Mesenchymal stem cell (in vitro differentiated cells and primary cell): ENCODE measurements around the gene FOLR1.

Source experiments
- DNase-seq: peaks from one replicate; pipeline ENCODE4 v3.0.0-alpha.2; 2013
- H2AFZ ChIP-seq: one replicate; pipeline ENCODE4 v1.6.1; 2013; ENCODE audit warnings: low read depth, mild to moderate bottlenecking, control low read depth, inconsistent platforms, low read length, moderate library complexity
- H2AK5ac ChIP-seq: 2 replicates; pipeline ENCODE4 v1.6.1; 2013; ENCODE audit warnings: low read length, moderate library complexity, mild to moderate bottlenecking, inconsistent platforms; ENCODE audit not compliant: severe bottlenecking
- H2BK120ac ChIP-seq: one replicate; pipeline ENCODE4 v1.6.1; 2013; ENCODE audit warnings: low read depth, mild to moderate bottlenecking, inconsistent platforms, low read length, moderate library complexity
- H2BK12ac ChIP-seq, 2 experiments: one replicate each; pipeline ENCODE4 v1.6.1; 2013; ENCODE audit warnings: inconsistent platforms in 2 of 2, low read length in 2 of 2, mild to moderate bottlenecking in 2 of 2, moderate library complexity in 2 of 2, control low read depth in 1 of 2
- H2BK15ac ChIP-seq: one replicate; pipeline ENCODE4 v1.6.1; 2013; ENCODE audit warnings: mild to moderate bottlenecking, low read depth, inconsistent platforms; ENCODE audit not compliant: poor library complexity, severe bottlenecking
- H2BK5ac ChIP-seq: 2 replicates; pipeline ENCODE4 v1.6.1; 2013; ENCODE audit warnings: low read depth, mild to moderate bottlenecking, low read length, control low read depth, inconsistent platforms; ENCODE audit not compliant: poor library complexity, severe bottlenecking
- H3K14ac ChIP-seq, 2 experiments: one replicate each; pipeline ENCODE4 v1.6.1; 2013; ENCODE audit warnings: inconsistent platforms in 2 of 2, low read length in 2 of 2, control low read depth in 1 of 2, mild to moderate bottlenecking in 1 of 2, moderate library complexity in 1 of 2
- H3K18ac ChIP-seq, 2 experiments: one replicate each; pipeline ENCODE4 v1.6.1; 2013; ENCODE audit warnings: inconsistent platforms in 2 of 2, low read length in 2 of 2, control low read depth in 1 of 2, low read depth in 1 of 2, mild to moderate bottlenecking in 1 of 2
- H3K23ac ChIP-seq, 2 experiments: one replicate each; pipeline ENCODE4 v1.6.1; 2013; ENCODE audit warnings: inconsistent platforms in 2 of 2, low read length in 2 of 2, mild to moderate bottlenecking in 2 of 2, moderate library complexity in 2 of 2, control low read depth in 1 of 2
- H3K27ac ChIP-seq: 2 replicates; pipeline ENCODE4 v1.5.1; 2013; ENCODE audit warnings: mild to moderate bottlenecking, moderate library complexity, low read length, control low read depth, inconsistent platforms; ENCODE audit not compliant: poor library complexity, severe bottlenecking
- H3K27me3 ChIP-seq, 2 experiments: 2 replicates each; pipeline versions ENCODE4 v1.6.1 to v1.7.0; 2013; ENCODE audit warnings: low read length in 2 of 2, mild to moderate bottlenecking in 2 of 2, moderate library complexity in 2 of 2, control low read depth in 1 of 2, inconsistent platforms in 1 of 2; ENCODE audit not compliant: control insufficient read depth in 1 of 2, insufficient read depth in 1 of 2
- H3K36me3 ChIP-seq, 2 experiments: 2 replicates each; pipeline versions ENCODE4 v1.6.1 to v1.7.0; 2013; ENCODE audit warnings: low read length in 2 of 2, control low read depth in 1 of 2, inconsistent platforms in 1 of 2, low read depth in 1 of 2, mild to moderate bottlenecking in 1 of 2; ENCODE audit not compliant: insufficient read depth in 2 of 2, control insufficient read depth in 1 of 2
- H3K4ac ChIP-seq, 2 experiments: one replicate each; pipeline ENCODE4 v1.6.1; 2013; ENCODE audit warnings: inconsistent platforms in 2 of 2, low read length in 2 of 2, mild to moderate bottlenecking in 2 of 2, moderate library complexity in 2 of 2, control low read depth in 1 of 2, low read depth in 1 of 2
- H3K4me1 ChIP-seq: 2 replicates; pipeline ENCODE4 v1.6.1; 2013; ENCODE audit warnings: low read depth, low read length, control low read depth; ENCODE audit not compliant: control insufficient read depth, insufficient read depth
- H3K4me2 ChIP-seq: 2 replicates; pipeline ENCODE4 v1.6.1; 2013; ENCODE audit warnings: low read length, mild to moderate bottlenecking, inconsistent platforms; ENCODE audit not compliant: poor library complexity, severe bottlenecking
- H3K4me3 ChIP-seq, 2 experiments: 2 replicates each; pipeline versions ENCODE4 v1.5.1 to v1.7.0; 2013; ENCODE audit warnings: low read length in 2 of 2, mild to moderate bottlenecking in 2 of 2, control low read depth in 1 of 2, low read depth in 1 of 2; ENCODE audit not compliant: insufficient read depth in 1 of 2
- H3K79me1 ChIP-seq: replicated peaks from 2 replicates; pipeline ENCODE4 v1.6.1; 2013; ENCODE audit warnings: mild to moderate bottlenecking, control low read depth, low read length, inconsistent platforms; ENCODE audit not compliant: poor library complexity, severe bottlenecking
- H3K9ac ChIP-seq: 2 replicates; pipeline ENCODE4 v1.7.0; 2013; ENCODE audit warnings: mild to moderate bottlenecking, low read length, moderate library complexity
- H3K9me3 ChIP-seq: 2 replicates; pipeline ENCODE4 v1.7.0; 2013; ENCODE audit warnings: mild to moderate bottlenecking, low read length; ENCODE audit not compliant: control insufficient read depth
- H4K8ac ChIP-seq: one replicate; pipeline ENCODE4 v1.6.1; 2013; ENCODE audit warnings: inconsistent platforms, mild to moderate bottlenecking, low read length, moderate library complexity
- H4K91ac ChIP-seq: one replicate; pipeline ENCODE4 v1.6.1; 2013; ENCODE audit warnings: mild to moderate bottlenecking, low read length, inconsistent platforms
- WGBS: methylation state at CpG from one replicate; pipeline ENCODE4 v1.1.7; 2013; ENCODE audit warnings: mixed read lengths; 5-methylcytosine and 5-hydroxymethylcytosine counted together

The FOLR1 gene

GRCh38 chr11:72225411-72225951 lies 33.5 kb downstream of the FOLR1 start:
- H3K4ac ChIP-seq, result peak overlapping the region in 1 of 2 experiments; percentile 20
- H3K36me3 ChIP-seq, result peaks cover 38 to 41% of the 10 kb centered on the region in 2 experiments
- H2BK15ac ChIP-seq, result no peak overlapping the region
- no peak for DNase-seq
- H3K27me3 ChIP-seq, result no peaks in the 10 kb centered on the region
- peak overlapping the region in 1 of 2 experiments; percentile 60 for H2BK12ac ChIP-seq
- no peak overlapping the region for H2BK5ac ChIP-seq
- peak overlapping the region in 1 of 2 experiments; percentile 98 for H3K14ac ChIP-seq
- H3K27ac ChIP-seq, result peak overlapping the region; percentile 50
- peak overlapping the region; percentile 82 to 98 for H3K4me3 ChIP-seq
- peak overlapping the region; percentile 66 for H2AK5ac ChIP-seq
- peaks cover 25% of the 10 kb centered on the region for H3K79me1 ChIP-seq
- H3K23ac ChIP-seq, result peak overlapping the region; percentile 42 to 84
- no peak overlapping the region for H2BK120ac ChIP-seq
- peak overlapping the region; percentile 94 for H3K9ac ChIP-seq
- no peak overlapping the region for H4K91ac ChIP-seq
- H3K4me1 ChIP-seq, result peaks cover 35% of the 10 kb centered on the region
- H3K18ac ChIP-seq, result peak overlapping the region in 1 of 2 experiments; percentile 88
- WGBS, result 5% methylated on average over 10 of the region's 11 CpGs
- H3K9me3 ChIP-seq, result no peaks in the 10 kb centered on the region
- H2AFZ ChIP-seq, result no peak overlapping the region
- peak overlapping the region; percentile 78 for H3K4me2 ChIP-seq
- no peak overlapping the region for H4K8ac ChIP-seq

- no peak overlapping the region for H2BK120ac ChIP-seq
- no peak overlapping the region for H3K23ac ChIP-seq
- H3K27me3 ChIP-seq, result no peaks in the 10 kb centered on the region
- no peak overlapping the region for H3K4ac ChIP-seq
- H2BK5ac ChIP-seq, result no peak overlapping the region
- no peak for DNase-seq
- WGBS, result 94% methylated on average over 5 of the region's 5 CpGs
- H3K27ac ChIP-seq, result no peak overlapping the region
- no peak overlapping the region for H2BK15ac ChIP-seq
- H2BK12ac ChIP-seq, result no peak overlapping the region
- H2AK5ac ChIP-seq, result no peak overlapping the region
- peak overlapping the region; percentile 18 for H3K4me2 ChIP-seq
- H3K79me1 ChIP-seq, result peaks cover 34% of the 10 kb centered on the region
- H3K36me3 ChIP-seq, result peaks cover 50 to 53% of the 10 kb centered on the region in 2 experiments
- peaks cover 32% of the 10 kb centered on the region for H3K4me1 ChIP-seq
- peak overlapping the region; percentile 56 for H4K8ac ChIP-seq
- no peak overlapping the region for H3K14ac ChIP-seq
- no peak overlapping the region for H2AFZ ChIP-seq
- no peaks in the 10 kb centered on the region for H3K9me3 ChIP-seq
- H3K9ac ChIP-seq, result no peak overlapping the region
- H3K18ac ChIP-seq, result no peak overlapping the region
- H4K91ac ChIP-seq, result no peak overlapping the region
- no peak overlapping the region for H3K4me3 ChIP-seq
Observed at GRCh38 chr11:72226701-72227100, 34.8 kb downstream of the FOLR1 start.

GRCh38 chr11:72227316-72228228 lies 35.6 kb downstream of the FOLR1 start:
- no peak overlapping the region for H3K4ac ChIP-seq

GRCh38 chr11:72228229-72228843 lies 36.4 kb downstream of the FOLR1 start:
- no peak overlapping the region for H4K8ac ChIP-seq
- H3K36me3 ChIP-seq, result peaks cover 66 to 69% of the 10 kb centered on the region in 2 experiments
- no peak overlapping the region for H3K18ac ChIP-seq
- no peak overlapping the region for H2BK12ac ChIP-seq
- no peaks in the 10 kb centered on the region for H3K9me3 ChIP-seq
- no peak overlapping the region for H3K4me3 ChIP-seq
- H2BK15ac ChIP-seq, result no peak overlapping the region
- H3K79me1 ChIP-seq, result peaks cover 49% of the 10 kb centered on the region
- no peak overlapping the region for H3K9ac ChIP-seq
- H3K4me2 ChIP-seq, result no peak overlapping the region
- no peak overlapping the region for H2AFZ ChIP-seq
- H2AK5ac ChIP-seq, result peak overlapping the region; percentile 5
- no peak for DNase-seq
- no peak overlapping the region for H2BK5ac ChIP-seq
- peak overlapping the region; percentile 4 for H3K27ac ChIP-seq
- peaks cover 29% of the 10 kb centered on the region for H3K4me1 ChIP-seq
- H2BK120ac ChIP-seq, result no peak overlapping the region
- H4K91ac ChIP-seq, result peak overlapping the region; percentile 10
- WGBS, result 95% methylated on average over 16 of the region's 16 CpGs
- no peak overlapping the region for H3K4ac ChIP-seq
- H3K23ac ChIP-seq, result no peak overlapping the region
- no peak overlapping the region for H3K14ac ChIP-seq
- no peaks in the 10 kb centered on the region for H3K27me3 ChIP-seq

More at GRCh38 chr11:72227316-72228228, 35.6 kb downstream of the FOLR1 start:
- H3K9me3 ChIP-seq, result no peaks in the 10 kb centered on the region
- no peak for DNase-seq
- H2BK120ac ChIP-seq, result no peak overlapping the region
- no peaks in the 10 kb centered on the region for H3K27me3 ChIP-seq
- WGBS, result 93% methylated on average over 14 of the region's 14 CpGs
- peak overlapping the region; percentile 14 for H3K27ac ChIP-seq
- H2BK15ac ChIP-seq, result no peak overlapping the region
- no peak overlapping the region for H3K9ac ChIP-seq
- no peak overlapping the region for H3K23ac ChIP-seq
- H2BK5ac ChIP-seq, result no peak overlapping the region
- no peak overlapping the region for H3K4me3 ChIP-seq
- H4K8ac ChIP-seq, result no peak overlapping the region
- peak overlapping the region; percentile 10 for H4K91ac ChIP-seq
- H3K36me3 ChIP-seq, result peaks cover 58 to 62% of the 10 kb centered on the region in 2 experiments
- H2BK12ac ChIP-seq, result no peak overlapping the region
- no peak overlapping the region for H3K14ac ChIP-seq
- no peak overlapping the region for H2AFZ ChIP-seq
- peaks cover 42% of the 10 kb centered on the region for H3K79me1 ChIP-seq
- H3K4me2 ChIP-seq, result peak overlapping the region; percentile 1
- H3K18ac ChIP-seq, result no peak overlapping the region
- no peak overlapping the region for H2AK5ac ChIP-seq
- peaks cover 31% of the 10 kb centered on the region for H3K4me1 ChIP-seq
